Uterus (tissue), 2 donors: ENCODE measurements around the gene CCR4.
"Not testable (repeated sequence)": the region's sequence is repeated elsewhere in the genome, so short reads cannot be mapped to it uniquely, and the experiment has no call there.

ENCODE experiments used
- CTCF ChIP-seq, 4 experiments: fragments of 200-600 bp in 2 of 4; fragments of 450-650 bp in 2 of 4; sonication (generic) in 2 of 4; IDR thresholded peaks; one replicate each; pipeline ENCODE4 v1.5.1; 2016 to 2019; ENCODE audit warnings: antibody characterized with exemption in 4 of 4, mild to moderate bottlenecking in 2 of 4, moderate library complexity in 1 of 4
- POLR2A ChIP-seq, 2 donors: fragments of 450-650 bp; IDR thresholded peaks; one replicate each; pipeline ENCODE4 v1.6.1; 2016; ENCODE audit warnings: antibody characterized with exemption in 2 of 2, mild to moderate bottlenecking in 1 of 2, moderate library complexity in 1 of 2

- TF ChIP-seq CTCF, POLR2A (IDR thresholded peaks at IDR 0.05): not testable (repeated sequence)
These were observed 13.3 kb downstream of the CCR4 start for GRCh38 chr3:32964781-32965180.
